Measurements from ENCODE around the gene EXOC1.
"Not testable (repeated sequence)": the region's sequence is repeated elsewhere in the genome, so short reads cannot be mapped to it uniquely, and the experiment has no call there.

The EXOC1 gene

DNA sequence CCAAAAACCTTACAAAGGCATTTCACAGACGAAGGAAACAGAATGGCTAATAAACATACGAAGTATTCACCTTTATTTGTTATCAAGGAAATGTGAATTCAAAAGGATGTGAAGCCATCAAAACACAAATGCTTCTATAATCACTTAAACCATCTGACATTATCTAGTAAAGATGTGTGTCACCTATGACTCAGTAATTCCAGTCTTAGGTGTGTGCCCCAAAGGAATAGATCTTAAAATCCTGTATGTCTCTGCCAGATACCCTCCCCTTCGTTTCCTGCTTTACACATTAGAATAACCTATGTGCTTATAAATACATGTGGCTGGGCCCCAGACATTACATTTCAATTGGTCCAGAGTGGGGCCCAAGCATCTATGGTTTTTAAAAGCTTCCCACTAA lies 53.5 kb downstream of the EXOC1 start:
- DNase-seq (ENCODE audit: low read depth in 2 of 2), result no peak

- no peak for DNase-seq (ENCODE audit: low read depth in 2 of 2)
Measured at GRCh38 chr4:55907469-55907868, 54.0 kb downstream of the EXOC1 start.

- DNase-seq (ENCODE audit: low read depth in 2 of 2), result no peak
Measured at GRCh38 chr4:55910140-55910539, 56.7 kb downstream of the EXOC1 start.

DNA sequence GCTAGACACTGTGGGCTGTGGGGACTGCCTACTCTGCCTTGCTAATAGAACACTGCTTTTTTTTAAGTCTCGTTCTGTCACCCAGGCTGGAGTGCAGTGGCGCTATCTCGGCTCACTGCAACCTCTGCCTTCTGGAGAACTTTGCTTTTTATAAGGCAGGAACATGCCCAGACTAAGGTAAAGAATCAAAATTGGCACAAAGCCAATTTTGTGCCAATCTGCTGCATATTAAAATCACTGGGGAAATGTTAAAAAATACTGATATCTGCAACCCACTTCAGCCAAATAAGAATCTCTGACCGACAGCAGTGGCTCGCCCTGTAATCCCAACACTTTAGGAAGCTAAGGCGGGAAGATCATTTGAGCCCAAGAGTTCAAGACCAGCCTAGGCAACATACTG lies 58.8 kb downstream of the EXOC1 start:
- DNase-seq (ENCODE audit: low read depth in 2 of 2), result no peak

- DNase-seq (ENCODE audit: low read depth in 2 of 2), result no peak
Measured at GRCh38 chr4:55920571-55920970, 67.1 kb downstream of the EXOC1 start.

- DNase-seq (ENCODE audit: low read depth in 2 of 2), result no peak
Measured at GRCh38 chr4:55921093-55921492, 67.6 kb downstream of the EXOC1 start.

DNA sequence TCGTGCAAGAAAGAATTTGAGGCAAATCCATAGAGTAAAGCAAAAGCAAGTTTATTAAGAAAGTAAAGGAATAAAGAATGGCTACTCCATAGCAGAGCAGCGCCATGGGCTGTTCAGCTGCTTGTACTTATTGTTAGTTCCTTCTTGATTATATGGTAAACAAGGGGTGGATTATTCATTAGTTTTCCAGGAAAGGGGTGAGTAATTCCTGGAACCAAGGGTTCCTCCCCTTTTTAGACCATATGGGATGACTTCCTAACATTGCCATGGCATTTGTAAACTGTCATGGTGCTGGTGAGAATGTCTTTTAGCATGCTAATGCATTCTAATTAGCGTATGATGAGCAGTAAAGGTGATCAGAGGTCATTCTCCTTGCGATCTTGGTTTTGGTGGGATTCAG lies 71.8 kb downstream of the EXOC1 start:
- no peak for DNase-seq (ENCODE audit: low read depth in 2 of 2)

GRCh38 chr4:55926610-55927009 lies 73.2 kb downstream of the EXOC1 start:
- DNase-seq (ENCODE audit: low read depth in 2 of 2), result no peak

DNA sequence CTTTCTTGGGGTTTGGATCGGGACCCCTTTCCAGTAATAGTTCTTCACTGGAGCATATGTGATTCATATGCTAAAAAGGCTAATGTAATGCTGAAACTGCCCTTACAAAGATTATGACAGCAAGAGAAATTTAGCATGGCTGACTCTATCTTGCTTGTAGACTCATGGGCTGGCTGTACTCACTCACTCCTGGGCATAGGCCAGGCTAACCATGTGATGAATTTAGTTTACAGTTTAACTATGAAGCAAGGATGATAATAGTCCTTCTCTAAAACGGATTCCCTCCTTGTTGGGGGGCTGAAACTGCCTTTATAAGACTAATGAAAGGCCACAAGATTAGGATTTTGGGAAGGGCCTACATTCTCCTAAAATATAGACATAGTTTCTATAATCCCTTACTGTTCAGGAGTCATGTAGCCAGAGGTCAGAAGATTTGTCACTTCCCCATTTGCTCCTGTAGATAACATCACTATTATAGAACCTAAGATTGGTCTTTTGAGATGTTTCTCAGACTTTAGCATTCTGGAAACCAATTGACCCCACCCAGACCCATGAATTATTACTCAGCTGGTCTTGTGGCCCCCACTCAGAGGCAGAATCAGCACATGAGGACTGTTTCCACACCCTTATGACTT lies 74.5 kb downstream of the EXOC1 start:
- DNase-seq (ENCODE audit: low read depth in 2 of 2), result no peak

GRCh38 chr4:55928846-55929245 lies 75.4 kb downstream of the EXOC1 start:
- no peak for DNase-seq (ENCODE audit: low read depth in 2 of 2)

DNA sequence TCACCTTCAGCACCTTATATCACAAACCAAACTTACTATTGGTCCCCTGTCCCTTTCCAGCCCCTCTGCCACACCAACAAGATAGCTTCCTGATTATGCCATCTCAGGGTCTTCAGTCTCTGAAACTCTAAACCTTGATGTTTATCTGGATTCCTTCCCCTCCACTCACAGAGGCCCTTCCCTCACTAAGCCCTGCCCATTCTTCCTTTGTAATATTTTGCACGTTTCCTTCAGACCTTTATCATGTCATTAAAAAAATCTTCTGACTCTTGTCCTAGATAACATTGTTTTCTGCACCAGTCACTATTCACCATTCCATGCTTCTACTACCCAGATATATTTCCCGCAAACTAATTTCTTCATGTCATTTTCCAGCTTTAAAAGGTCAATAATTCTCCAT lies 77.6 kb downstream of the EXOC1 start:
- DNase-seq (ENCODE audit: low read depth in 2 of 2), result no peak

GRCh38 chr4:55931833-55932232 lies 78.4 kb downstream of the EXOC1 start:
- DNase-seq (ENCODE audit: low read depth in 2 of 2), result no peak

GRCh38 chr4:55932511-55932910 lies 79.1 kb downstream of the EXOC1 start:
- no peak for DNase-seq (ENCODE audit: low read depth in 2 of 2)

DNA sequence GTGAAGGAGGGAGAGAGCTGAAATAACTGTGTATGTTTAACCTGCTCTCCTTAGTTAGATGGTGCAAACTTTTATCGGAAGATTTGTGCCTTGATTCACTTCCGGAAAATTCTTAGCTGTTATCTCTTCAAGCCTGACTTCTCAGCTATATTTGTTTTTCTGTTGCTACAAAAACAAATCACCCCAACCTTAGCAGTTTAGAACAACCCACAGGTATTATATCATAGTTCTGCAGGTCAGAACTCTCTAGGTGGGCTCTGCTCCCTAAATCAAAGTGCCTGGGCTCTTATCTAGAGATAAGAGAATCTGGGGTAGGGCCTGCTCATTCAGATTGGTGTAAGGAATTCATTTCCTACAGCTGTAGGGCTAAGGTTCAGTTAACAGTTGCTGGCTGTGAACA lies 80.2 kb downstream of the EXOC1 start:
- DNase-seq (ENCODE audit: low read depth in 2 of 2), result no peak

GRCh38 chr4:55935907-55936306 lies 82.5 kb downstream of the EXOC1 start:
- DNase-seq (ENCODE audit: low read depth in 2 of 2), result not testable (repeated sequence)

DNA sequence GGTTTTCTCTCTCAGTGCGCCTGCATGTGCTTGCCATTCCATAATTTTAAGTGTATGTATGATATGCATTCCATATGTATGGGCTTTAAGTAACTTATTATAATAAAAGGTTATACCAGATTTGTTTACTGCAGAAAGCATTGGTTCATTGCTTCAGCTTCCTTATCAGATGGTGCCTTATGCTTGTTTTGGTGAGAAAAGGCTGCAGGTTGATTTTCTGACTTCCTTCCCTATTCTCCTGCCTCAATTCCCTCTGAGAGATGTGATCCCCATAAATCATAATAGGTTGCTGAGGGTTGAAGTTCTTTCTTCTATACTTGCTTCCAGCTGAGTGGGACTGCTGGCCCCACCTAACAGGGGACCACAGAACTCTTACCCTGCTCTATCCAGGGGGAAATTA lies 85.0 kb downstream of the EXOC1 start:
- DNase-seq (ENCODE audit: low read depth in 2 of 2), result no peak

DNA sequence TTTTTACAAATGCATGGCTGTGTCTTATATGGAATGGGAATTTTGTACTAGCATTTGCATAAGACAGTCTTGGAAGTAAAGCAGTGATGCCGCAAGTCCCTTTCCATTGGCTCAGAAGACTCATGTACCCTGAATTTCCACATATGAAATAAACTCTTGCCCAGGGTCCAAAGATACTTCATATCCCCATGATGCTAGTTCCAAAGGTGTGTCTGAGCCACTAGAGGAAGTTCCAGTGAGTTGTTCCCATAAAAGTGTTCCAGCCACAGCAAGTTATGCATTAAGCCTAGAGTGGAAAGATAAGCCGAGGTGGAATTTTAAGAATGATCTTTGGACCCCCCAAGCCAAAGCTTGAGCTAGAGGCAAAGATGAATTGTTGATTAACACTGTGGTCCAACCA lies 86.0 kb downstream of the EXOC1 start:
- DNase-seq (ENCODE audit: low read depth in 2 of 2), result no peak

- DNase-seq (ENCODE audit: low read depth in 2 of 2), result no peak
Measured at GRCh38 chr4:55941881-55942396, 88.5 kb downstream of the EXOC1 start.

- no peak for DNase-seq (ENCODE audit: low read depth in 2 of 2)
Measured at GRCh38 chr4:55947254-55947882, 93.9 kb downstream of the EXOC1 start.

- DNase-seq (ENCODE audit: low read depth in 2 of 2), result peak in 1 of 2 donors; percentile 11
Measured at GRCh38 chr4:55947912-55948725, 94.7 kb downstream of the EXOC1 start.

- peak; percentile 81 to 88 for DNase-seq (ENCODE audit: low read depth in 2 of 2)
Measured at GRCh38 chr4:55948726-55949481, 95.5 kb downstream of the EXOC1 start, which contains the start of gene CEP135. CEP135 (plus strand) TSS chr4:55948945; CDS start chr4:55952131, 3,186 bp downstream.

- DNase-seq (ENCODE audit: low read depth in 2 of 2), result no peak
Measured at GRCh38 chr4:55949482-55949802, 96.0 kb downstream of the EXOC1 start.
